HepG2 (cell line): ENCODE results near the gene CYB5D1. TPM values are rescaled to one million over a fixed set of nuclear protein-coding genes. Genes with fewer than 3 reads are reported as not detected.
A peak's percentile ranks its signal among the peaks of the same experiment; 100 is the strongest.

Source experiments
- ASH2L ChIP-seq: fragments of 300-600, 200-600 bp; sonication (generic); IDR thresholded peaks from 2 replicates; pipeline ENCODE4 v1.7.0; 2017; ENCODE audit warnings: low read depth, mild to moderate bottlenecking, moderate library complexity, mixed read lengths, low read length; ENCODE audit not compliant: insufficient read length
- HDAC2 ChIP-seq: sonication (generic); formaldehyde crosslinking; IDR thresholded peaks from 2 replicates; pipeline ENCODE4 v1.4.0; 2020; ENCODE audit warnings: missing genetic modification reagents
- HNRNPK ChIP-seq: fragments of 200-400 bp; formaldehyde crosslinking; IDR thresholded peaks from 2 replicates; pipeline ENCODE4 v1.6.1; 2018; ENCODE audit warnings: low read length, low read depth, moderate library complexity, mild to moderate bottlenecking; ENCODE audit not compliant: poor library complexity, severe bottlenecking
- KDM5B ChIP-seq: sonication (generic); formaldehyde crosslinking; IDR thresholded peaks from 2 replicates; pipeline ENCODE4 v1.4.0; 2020; ENCODE audit warnings: missing genetic modification reagents, mild to moderate bottlenecking, borderline replicate concordance
- MED1 ChIP-seq: sonication (generic); formaldehyde crosslinking; IDR thresholded peaks from 2 replicates; pipeline ENCODE4 v1.4.0; 2020; ENCODE audit warnings: missing genetic modification reagents
- RBFOX2 ChIP-seq: fragments of 200-400 bp; formaldehyde crosslinking; IDR thresholded peaks from 2 replicates; pipeline ENCODE4 v1.6.1; 2017; ENCODE audit warnings: low read depth, mild to moderate bottlenecking, low read length
- SP5 ChIP-seq: IDR thresholded peaks from 2 replicates; pipeline ENCODE4 v1.6.1; 2016; ENCODE audit warnings: low read depth, borderline replicate concordance
- SRSF1 ChIP-seq: fragments of 200-400 bp; formaldehyde crosslinking; optimal IDR thresholded peaks from 2 replicates; pipeline ENCODE3; 2017; ENCODE audit warnings: mild to moderate bottlenecking, low read depth, low read length, moderate library complexity
- TAF1 ChIP-seq: sonication (generic); formaldehyde crosslinking; IDR thresholded peaks from 2 replicates; pipeline ENCODE4 v1.4.0; 2020; ENCODE audit warnings: missing genetic modification reagents
- TBL1XR1 ChIP-seq: fragments of 150-350 bp; IDR thresholded peaks from 2 replicates; pipeline ENCODE4 v1.6.1; 2014; ENCODE audit warnings: borderline replicate concordance, low read length; ENCODE audit not compliant: partially characterized antibody
- U2AF2 ChIP-seq: fragments of 200-400 bp; formaldehyde crosslinking; IDR thresholded peaks from 2 replicates; pipeline ENCODE4 v1.6.1; 2017; ENCODE audit warnings: low read depth, mild to moderate bottlenecking, low read length
- ZNF577 ChIP-seq: sonication (generic); formaldehyde crosslinking; IDR thresholded peaks from 2 replicates; pipeline ENCODE4 v1.4.0; 2020; ENCODE audit warnings: mild to moderate bottlenecking, low read depth, missing genetic modification reagents, borderline replicate concordance
- polyA plus RNA-seq, 8 experiments: library from polyadenylated mRNA; depleted of rRNA in 3 of 8; stranded (reverse) in 7 of 8; unstranded in 1 of 8; fragments of >200 nt; fragmentation: Illumina TruSeq in 4 of 8; extraction: Trizol in 4 of 8; gene quantifications; 2 replicates each; pipeline versions ENCODE4 v1.2.1 to v1.2.3, GENCODE V29; 2011 to 2016; ENCODE audit warnings: low read depth in 4 of 8, missing spikeins in 1 of 8, mixed read lengths in 1 of 8; ENCODE audit not compliant: insufficient read depth in 1 of 8
- total RNA-seq, 5 experiments: library from RNA; depleted of rRNA; stranded (reverse); fragments of >200 nt; fragmentation: Illumina TruSeq; extraction: Trizol; gene quantifications; 2 replicates each; pipeline ENCODE4 v1.2.3, GENCODE V29; 2016; ENCODE audit warnings: low read depth in 1 of 5
- TF ChIP-seq, protein P1 (sequence below): sonication (generic); formaldehyde crosslinking; IDR thresholded peaks from 2 replicates; pipeline ENCODE4 v1.4.0; 2020; ENCODE audit warnings: missing genetic modification reagents, mild to moderate bottlenecking, borderline replicate concordance
- TF ChIP-seq, protein P2 (sequence below): sonication (generic); formaldehyde crosslinking; IDR thresholded peaks from 2 replicates; pipeline ENCODE4 v1.4.0; 2020; ENCODE audit warnings: missing genetic modification reagents
- TF ChIP-seq, protein P3 (sequence below): sonication (generic); formaldehyde crosslinking; IDR thresholded peaks from one replicate; pipeline ENCODE4 v1.5.1; 2020; ENCODE audit warnings: mild to moderate bottlenecking, missing genetic modification reagents; ENCODE audit errors: not compliant biosample characterization

Gene CYB5D1
- total and polyA plus RNA-seq, 2 of the 13 experiments (the other 11 are each of a cell fraction or from before 2014, with no cell fraction given) = 8.9 to 17.0 TPM

DNA sequence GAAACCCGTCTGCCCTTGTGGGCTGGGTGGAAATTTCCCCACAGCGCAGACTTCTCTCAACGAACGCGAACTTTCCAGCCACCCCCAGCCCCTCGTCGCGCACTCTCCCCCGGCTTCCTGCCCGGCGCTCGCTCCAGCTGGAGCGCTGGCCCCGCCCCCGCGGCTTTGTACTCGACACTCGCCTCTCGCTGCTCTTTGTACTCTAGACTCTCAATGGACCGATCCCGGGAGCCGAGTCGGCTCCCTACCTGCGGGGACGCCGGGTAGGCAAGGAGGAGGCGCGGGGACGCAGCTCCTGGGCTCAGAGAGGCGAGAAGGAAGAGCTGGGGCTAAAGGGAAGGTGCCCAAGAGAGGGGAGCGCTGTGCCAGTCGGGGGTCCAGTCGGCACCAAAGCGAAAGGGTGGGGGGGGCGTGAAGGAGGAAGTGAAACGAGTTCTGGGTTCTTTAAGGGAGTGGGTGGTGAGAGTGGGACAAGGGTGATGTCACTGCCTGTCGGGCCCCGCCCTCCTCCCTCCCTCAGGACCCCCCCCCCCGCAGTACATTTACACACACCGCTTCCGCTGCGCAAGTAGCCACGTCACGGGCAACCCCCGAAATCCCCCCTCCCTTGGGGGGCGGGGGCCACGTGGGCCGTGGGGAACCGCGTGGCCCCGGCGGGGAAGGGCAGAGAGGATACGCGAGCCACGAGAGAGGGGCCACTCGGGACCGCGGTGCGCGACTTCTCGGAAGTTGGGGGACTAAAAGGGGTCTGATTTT, 14.1 kb upstream of the CYB5D1 start (continued):
- TF ChIP-seq HDAC2 (CRISPR knock-in tag) = peak; percentile 3; the same call in 1 of the 2 replicates
- TF ChIP-seq SRSF1 = peak; percentile 27
- TF ChIP-seq MED1 (CRISPR knock-in tag) = peak; percentile 54
- TF ChIP-seq, protein P1, sequence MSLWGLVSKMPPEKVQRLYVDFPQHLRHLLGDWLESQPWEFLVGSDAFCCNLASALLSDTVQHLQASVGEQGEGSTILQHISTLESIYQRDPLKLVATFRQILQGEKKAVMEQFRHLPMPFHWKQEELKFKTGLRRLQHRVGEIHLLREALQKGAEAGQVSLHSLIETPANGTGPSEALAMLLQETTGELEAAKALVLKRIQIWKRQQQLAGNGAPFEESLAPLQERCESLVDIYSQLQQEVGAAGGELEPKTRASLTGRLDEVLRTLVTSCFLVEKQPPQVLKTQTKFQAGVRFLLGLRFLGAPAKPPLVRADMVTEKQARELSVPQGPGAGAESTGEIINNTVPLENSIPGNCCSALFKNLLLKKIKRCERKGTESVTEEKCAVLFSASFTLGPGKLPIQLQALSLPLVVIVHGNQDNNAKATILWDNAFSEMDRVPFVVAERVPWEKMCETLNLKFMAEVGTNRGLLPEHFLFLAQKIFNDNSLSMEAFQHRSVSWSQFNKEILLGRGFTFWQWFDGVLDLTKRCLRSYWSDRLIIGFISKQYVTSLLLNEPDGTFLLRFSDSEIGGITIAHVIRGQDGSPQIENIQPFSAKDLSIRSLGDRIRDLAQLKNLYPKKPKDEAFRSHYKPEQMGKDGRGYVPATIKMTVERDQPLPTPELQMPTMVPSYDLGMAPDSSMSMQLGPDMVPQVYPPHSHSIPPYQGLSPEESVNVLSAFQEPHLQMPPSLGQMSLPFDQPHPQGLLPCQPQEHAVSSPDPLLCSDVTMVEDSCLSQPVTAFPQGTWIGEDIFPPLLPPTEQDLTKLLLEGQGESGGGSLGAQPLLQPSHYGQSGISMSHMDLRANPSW (CRISPR knock-in tag) = no peak
- no peak for TF ChIP-seq ZNF577 (CRISPR knock-in tag)
- peak; percentile 83 for TF ChIP-seq RBFOX2
- 0 out of 2 replicates have a peak, but pooled peaks have one; percentile 64 for TF ChIP-seq U2AF2
- TF ChIP-seq SP5 (CRISPR knock-in tag) = peak; percentile 68
- TF ChIP-seq HNRNPK = peak; percentile 88
- no peak for TF ChIP-seq TBL1XR1
- TF ChIP-seq ASH2L = peak; percentile 58
- TF ChIP-seq, protein P2, sequence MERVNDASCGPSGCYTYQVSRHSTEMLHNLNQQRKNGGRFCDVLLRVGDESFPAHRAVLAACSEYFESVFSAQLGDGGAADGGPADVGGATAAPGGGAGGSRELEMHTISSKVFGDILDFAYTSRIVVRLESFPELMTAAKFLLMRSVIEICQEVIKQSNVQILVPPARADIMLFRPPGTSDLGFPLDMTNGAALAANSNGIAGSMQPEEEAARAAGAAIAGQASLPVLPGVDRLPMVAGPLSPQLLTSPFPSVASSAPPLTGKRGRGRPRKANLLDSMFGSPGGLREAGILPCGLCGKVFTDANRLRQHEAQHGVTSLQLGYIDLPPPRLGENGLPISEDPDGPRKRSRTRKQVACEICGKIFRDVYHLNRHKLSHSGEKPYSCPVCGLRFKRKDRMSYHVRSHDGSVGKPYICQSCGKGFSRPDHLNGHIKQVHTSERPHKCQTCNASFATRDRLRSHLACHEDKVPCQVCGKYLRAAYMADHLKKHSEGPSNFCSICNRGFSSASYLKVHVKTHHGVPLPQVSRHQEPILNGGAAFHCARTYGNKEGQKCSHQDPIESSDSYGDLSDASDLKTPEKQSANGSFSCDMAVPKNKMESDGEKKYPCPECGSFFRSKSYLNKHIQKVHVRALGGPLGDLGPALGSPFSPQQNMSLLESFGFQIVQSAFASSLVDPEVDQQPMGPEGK (CRISPR knock-in tag) = peak; percentile 86
- peak; percentile 2; the same call in 1 of the 2 replicates for TF ChIP-seq KDM5B (CRISPR knock-in tag)
- TF ChIP-seq, protein P3, sequence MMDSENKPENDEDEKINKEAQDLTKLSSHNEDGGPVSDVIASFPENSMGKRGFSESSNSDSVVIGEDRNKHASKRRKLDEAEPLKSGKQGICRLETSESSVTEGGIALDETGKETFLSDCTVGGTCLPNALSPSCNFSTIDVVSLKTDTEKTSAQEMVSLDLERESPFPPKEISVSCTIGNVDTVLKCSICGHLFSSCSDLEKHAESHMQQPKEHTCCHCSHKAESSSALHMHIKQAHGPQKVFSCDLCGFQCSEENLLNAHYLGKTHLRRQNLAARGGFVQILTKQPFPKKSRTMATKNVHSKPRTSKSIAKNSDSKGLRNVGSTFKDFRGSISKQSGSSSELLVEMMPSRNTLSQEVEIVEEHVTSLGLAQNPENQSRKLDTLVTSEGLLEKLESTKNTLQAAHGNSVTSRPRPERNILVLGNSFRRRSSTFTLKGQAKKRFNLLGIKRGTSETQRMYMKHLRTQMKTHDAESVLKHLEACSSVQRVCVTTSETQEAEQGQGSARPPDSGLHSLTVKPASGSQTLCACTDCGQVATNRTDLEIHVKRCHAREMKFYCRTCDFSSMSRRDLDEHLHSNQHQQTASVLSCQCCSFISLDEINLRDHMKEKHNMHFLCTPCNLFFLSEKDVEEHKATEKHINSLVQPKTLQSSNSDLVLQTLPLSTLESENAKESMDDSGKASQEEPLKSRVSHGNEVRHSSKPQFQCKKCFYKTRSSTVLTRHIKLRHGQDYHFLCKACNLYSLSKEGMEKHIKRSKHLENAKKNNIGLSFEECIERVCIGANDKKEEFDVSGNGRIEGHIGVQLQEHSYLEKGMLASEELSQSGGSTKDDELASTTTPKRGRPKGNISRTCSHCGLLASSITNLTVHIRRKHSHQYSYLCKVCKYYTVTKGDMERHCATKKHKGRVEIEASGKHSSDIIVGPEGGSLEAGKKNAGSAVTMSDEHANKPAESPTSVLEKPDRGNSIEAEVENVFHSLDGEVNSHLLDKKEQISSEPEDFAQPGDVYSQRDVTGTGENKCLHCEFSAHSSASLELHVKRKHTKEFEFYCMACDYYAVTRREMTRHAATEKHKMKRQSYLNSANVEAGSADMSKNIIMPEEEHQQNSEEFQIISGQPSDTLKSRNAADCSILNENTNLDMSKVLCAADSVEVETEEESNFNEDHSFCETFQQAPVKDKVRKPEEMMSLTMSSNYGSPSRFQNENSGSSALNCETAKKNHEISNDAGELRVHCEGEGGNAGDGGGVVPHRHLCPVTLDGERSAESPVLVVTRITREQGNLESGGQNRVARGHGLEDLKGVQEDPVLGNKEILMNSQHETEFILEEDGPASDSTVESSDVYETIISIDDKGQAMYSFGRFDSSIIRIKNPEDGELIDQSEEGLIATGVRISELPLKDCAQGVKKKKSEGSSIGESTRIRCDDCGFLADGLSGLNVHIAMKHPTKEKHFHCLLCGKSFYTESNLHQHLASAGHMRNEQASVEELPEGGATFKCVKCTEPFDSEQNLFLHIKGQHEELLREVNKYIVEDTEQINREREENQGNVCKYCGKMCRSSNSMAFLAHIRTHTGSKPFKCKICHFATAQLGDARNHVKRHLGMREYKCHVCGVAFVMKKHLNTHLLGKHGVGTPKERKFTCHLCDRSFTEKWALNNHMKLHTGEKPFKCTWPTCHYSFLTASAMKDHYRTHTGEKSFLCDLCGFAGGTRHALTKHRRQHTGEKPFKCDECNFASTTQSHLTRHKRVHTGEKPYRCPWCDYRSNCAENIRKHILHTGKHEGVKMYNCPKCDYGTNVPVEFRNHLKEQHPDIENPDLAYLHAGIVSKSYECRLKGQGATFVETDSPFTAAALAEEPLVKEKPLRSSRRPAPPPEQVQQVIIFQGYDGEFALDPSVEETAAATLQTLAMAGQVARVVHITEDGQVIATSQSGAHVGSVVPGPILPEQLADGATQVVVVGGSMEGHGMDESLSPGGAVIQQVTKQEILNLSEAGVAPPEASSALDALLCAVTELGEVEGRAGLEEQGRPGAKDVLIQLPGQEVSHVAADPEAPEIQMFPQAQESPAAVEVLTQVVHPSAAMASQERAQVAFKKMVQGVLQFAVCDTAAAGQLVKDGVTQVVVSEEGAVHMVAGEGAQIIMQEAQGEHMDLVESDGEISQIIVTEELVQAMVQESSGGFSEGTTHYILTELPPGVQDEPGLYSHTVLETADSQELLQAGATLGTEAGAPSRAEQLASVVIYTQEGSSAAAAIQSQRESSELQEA (CRISPR knock-in tag) = peak; percentile 55
- TF ChIP-seq TAF1 (CRISPR knock-in tag) = peak; percentile 27; the same call in 1 of the 2 replicates
